Hepatocyte (in vitro differentiated cells): Measurements from ENCODE around the gene NUP43. TPM values are rescaled to one million over a fixed set of nuclear protein-coding genes. Genes with fewer than 3 reads are reported as not detected.

Source experiments
- DNase-seq: peaks from one replicate; pipeline ENCODE4 v3.0.0-alpha.2; 2016; ENCODE audit warnings: low spot score
- H2AFZ ChIP-seq: fragments of 200-600 bp; sonication (generic); 2 replicates; pipeline ENCODE4 v1.6.0; 2016; ENCODE audit warnings: antibody characterized with exemption, mild to moderate bottlenecking
- H3K27ac ChIP-seq: fragments of 200-600 bp; sonication (generic); 2 replicates; pipeline ENCODE4 v1.5.1; 2016; ENCODE audit warnings: mild to moderate bottlenecking
- H3K27me3 ChIP-seq: fragments of 200-600 bp; sonication (generic); 2 replicates; pipeline ENCODE4 v1.6.1; 2016
- H3K36me3 ChIP-seq: fragments of 200-600 bp; sonication (generic); replicated peaks from 2 replicates; pipeline ENCODE4 v1.5.1; 2016; ENCODE audit warnings: low read depth; ENCODE audit not compliant: insufficient read depth
- H3K4me1 ChIP-seq: fragments of 200-600 bp; sonication (generic); 2 replicates; pipeline ENCODE4 v1.5.1; 2016; ENCODE audit warnings: mild to moderate bottlenecking, moderate library complexity; ENCODE audit not compliant: insufficient read depth
- H3K4me2 ChIP-seq: fragments of 200-600 bp; sonication (generic); 2 replicates; pipeline ENCODE4 v1.6.0; 2016
- H3K4me3 ChIP-seq: fragments of 200-600 bp; sonication (generic); 2 replicates; pipeline ENCODE4 v1.5.1; 2016; ENCODE audit warnings: mild to moderate bottlenecking
- H3K79me2 ChIP-seq: fragments of 200-600 bp; sonication (generic); 2 replicates; pipeline ENCODE4 v1.6.0; 2017; ENCODE audit warnings: mild to moderate bottlenecking
- H3K9me2 ChIP-seq: fragments of 200-600 bp; sonication (generic); replicated peaks from 2 replicates; pipeline ENCODE4 v1.6.0; 2017; ENCODE audit warnings: mild to moderate bottlenecking; ENCODE audit not compliant: insufficient read depth
- H3K9me3 ChIP-seq: fragments of 200-600 bp; sonication (generic); 2 replicates; pipeline ENCODE4 v1.5.1; 2016; ENCODE audit warnings: low read depth, mild to moderate bottlenecking
- H4K20me1 ChIP-seq: fragments of 200-600 bp; sonication (generic); 2 replicates; pipeline ENCODE4 v1.6.0; 2016; ENCODE audit warnings: mild to moderate bottlenecking; ENCODE audit not compliant: insufficient read depth, poor library complexity, severe bottlenecking
- EZH2 ChIP-seq: fragments of 200-600 bp; sonication (generic); IDR thresholded peaks from 2 replicates; pipeline ENCODE4 v1.6.1; 2016; ENCODE audit warnings: antibody characterized with exemption, mild to moderate bottlenecking, borderline replicate concordance
- EZH2phosphoT487 ChIP-seq: fragments of 200-600 bp; sonication (generic); IDR thresholded peaks from one replicate; pipeline ENCODE4 v1.6.1; 2018; ENCODE audit warnings: antibody characterized with exemption, mild to moderate bottlenecking, low read depth, moderate library complexity; ENCODE audit not compliant: unreplicated experiment, severe bottlenecking
- WGBS: methylation state at CpG from one replicate; pipeline ENCODE4 v1.1.6; 2016; ENCODE audit warnings: low lambda C conversion rate; ENCODE audit errors: missing lambda C conversion rate; 5-methylcytosine and 5-hydroxymethylcytosine counted together
- polyA plus RNA-seq: library from polyadenylated mRNA; unstranded; fragments of >200 nt; fragmentation: Nextera tagmentation; extraction: Ambion mirVana; gene quantifications from 2 replicates; pipeline ENCODE4 v1.2.1, GENCODE V29; 2016
- total RNA-seq: library from RNA; depleted of rRNA; stranded (reverse); fragments of >200 nt; gene quantifications from 2 replicates; pipeline ENCODE4 v1.2.3, GENCODE V29; 2014
- TF ChIP-seq, protein P1 (sequence below): fragments of 200-600 bp; sonication (generic); IDR thresholded peaks from 2 replicates; pipeline ENCODE4 v1.5.1; 2016; ENCODE audit warnings: antibody characterized with exemption, mild to moderate bottlenecking; ENCODE audit not compliant: poor library complexity

Gene NUP43
- total and polyA plus RNA-seq, 2 experiments from 2014 or later = 9.8 to 37.2 TPM

DNA sequence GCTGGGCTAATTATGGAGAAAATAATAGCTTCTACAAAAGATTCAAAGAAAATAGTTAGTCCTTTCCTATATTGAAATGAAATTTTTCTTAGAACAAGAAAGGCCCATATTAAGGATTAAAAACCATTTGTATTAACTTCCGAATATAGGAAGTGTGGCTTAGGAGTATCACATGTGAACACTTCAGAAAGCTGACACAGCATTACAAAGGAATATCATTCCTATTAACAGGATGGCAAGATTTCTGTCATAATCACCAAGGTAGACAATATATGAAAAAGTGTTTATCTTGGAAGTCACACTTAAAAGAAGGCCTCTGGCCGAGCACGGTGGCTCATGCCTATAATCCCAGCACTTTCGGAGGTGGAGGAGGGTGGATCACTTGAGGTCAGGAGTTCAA lies 23.1 kb downstream of the NUP43 start:
- Histone ChIP-seq H4K20me1 (no peaks in the 10 kb centered on the region), H3K4me2 (no peak overlapping the region), H3K9me2 (no peaks in the 10 kb centered on the region), H3K36me3 (no peaks in the 10 kb centered on the region), H3K4me1 (no peaks in the 10 kb centered on the region), H3K27ac (peak overlapping the region; percentile 33), H3K79me2 (peaks cover 11% of the 10 kb centered on the region), H3K9me3 (no peaks in the 10 kb centered on the region), H3K4me3 (no peak overlapping the region), H2AFZ (no peak overlapping the region), H3K27me3 (no peaks in the 10 kb centered on the region)
- no peak for DNase-seq
- no peak for TF ChIP-seq EZH2
- no peak for TF ChIP-seq EZH2phosphoT487
- TF ChIP-seq, protein P1, sequence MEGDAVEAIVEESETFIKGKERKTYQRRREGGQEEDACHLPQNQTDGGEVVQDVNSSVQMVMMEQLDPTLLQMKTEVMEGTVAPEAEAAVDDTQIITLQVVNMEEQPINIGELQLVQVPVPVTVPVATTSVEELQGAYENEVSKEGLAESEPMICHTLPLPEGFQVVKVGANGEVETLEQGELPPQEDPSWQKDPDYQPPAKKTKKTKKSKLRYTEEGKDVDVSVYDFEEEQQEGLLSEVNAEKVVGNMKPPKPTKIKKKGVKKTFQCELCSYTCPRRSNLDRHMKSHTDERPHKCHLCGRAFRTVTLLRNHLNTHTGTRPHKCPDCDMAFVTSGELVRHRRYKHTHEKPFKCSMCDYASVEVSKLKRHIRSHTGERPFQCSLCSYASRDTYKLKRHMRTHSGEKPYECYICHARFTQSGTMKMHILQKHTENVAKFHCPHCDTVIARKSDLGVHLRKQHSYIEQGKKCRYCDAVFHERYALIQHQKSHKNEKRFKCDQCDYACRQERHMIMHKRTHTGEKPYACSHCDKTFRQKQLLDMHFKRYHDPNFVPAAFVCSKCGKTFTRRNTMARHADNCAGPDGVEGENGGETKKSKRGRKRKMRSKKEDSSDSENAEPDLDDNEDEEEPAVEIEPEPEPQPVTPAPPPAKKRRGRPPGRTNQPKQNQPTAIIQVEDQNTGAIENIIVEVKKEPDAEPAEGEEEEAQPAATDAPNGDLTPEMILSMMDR = no peak
- WGBS = 91% methylated on average over 4 of the region's 4 CpGs

DNA sequence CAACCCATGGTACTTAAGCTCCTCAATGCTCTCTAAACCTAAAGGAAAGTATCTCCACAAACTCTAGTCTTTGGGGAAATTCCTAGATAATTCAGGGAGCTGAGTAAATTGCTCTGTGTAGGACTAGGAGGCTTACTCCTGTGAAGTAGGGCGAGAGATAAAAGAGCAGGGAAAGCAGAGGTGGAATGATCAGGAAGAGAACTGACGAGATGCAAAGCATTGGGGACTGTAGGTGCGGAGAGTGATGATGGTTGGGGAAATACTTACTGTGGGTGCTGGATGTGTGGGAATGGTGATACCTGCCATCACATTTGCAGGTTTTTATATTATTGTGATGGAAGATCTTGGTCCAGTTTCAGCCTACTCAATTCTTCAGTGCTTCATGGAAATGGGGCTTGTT lies 26.8 kb downstream of the NUP43 start:
- Histone ChIP-seq H4K20me1 (peaks cover 16% of the 10 kb centered on the region), H3K79me2 (peaks cover 40% of the 10 kb centered on the region), H3K4me2 (no peak overlapping the region), H2AFZ (no peak overlapping the region), H3K9me2 (no peaks in the 10 kb centered on the region), H3K27ac (no peak overlapping the region), H3K36me3 (no peaks in the 10 kb centered on the region), H3K4me1 (peaks cover 13% of the 10 kb centered on the region), H3K27me3 (no peaks in the 10 kb centered on the region), H3K9me3 (no peaks in the 10 kb centered on the region), H3K4me3 (no peak overlapping the region)
- 95% methylated on average over 3 of the region's 3 CpGs for WGBS
- no peak for TF ChIP-seq EZH2
- TF ChIP-seq EZH2phosphoT487 = no peak
- TF ChIP-seq, protein P1 = no peak
- no peak for DNase-seq

DNA sequence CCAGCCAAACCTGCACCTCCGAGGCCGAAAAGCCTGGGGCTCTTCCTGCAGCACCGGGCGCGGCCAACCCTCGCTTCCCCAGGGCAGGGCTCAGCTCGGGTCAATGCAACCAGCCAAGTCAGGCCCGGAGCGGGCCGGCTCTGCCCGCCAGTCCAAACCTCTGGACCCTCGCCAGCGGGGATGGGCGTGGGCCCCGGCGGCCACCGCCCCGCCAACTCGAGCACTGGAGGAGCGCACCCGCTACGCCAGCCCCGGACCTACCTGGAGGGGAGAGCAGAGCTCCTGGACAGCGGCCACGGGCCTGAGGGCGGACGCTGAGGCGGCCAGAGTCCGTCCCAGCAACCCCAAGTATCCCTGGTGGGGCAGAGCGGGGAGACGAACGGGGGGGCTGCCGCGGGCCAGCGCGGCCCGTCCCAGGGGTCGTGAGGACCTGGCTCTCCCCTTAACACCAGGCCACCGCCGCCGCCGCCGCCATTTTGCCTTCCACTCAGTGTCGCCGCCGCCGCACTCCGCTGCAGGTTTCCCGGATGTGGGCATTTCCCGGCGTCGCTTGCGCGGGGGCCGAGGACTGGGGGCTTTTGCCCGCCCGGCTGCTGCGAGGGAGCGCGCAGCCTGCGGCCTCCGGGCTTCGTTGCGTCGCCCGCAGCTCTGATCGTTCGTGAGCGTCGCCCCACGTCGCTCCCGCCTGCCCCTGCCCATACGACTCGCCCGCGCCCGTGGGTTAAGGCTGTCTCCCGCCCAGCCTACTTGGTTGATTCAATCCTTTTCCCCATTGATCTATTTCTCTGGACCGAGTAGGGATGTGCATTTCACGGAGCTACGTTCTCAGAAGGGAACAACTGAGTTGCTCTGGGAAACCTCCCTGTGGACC lies 28.5 kb downstream of the NUP43 start, which contains the start of gene LATS1:
Gene LATS1, minus strand, starts transcription at position 514 of the 871 bp plus-strand sequence. CDS start 15,975 bp downstream, outside the sequence.
- peaks cover 57% of the 10 kb centered on the region for H3K79me2 ChIP-seq

More for the DNA sequence above, 28.5 kb downstream of the NUP43 start, which contains the start of gene LATS1:
- H3K27me3 ChIP-seq = no peaks in the 10 kb centered on the region
- no peaks in the 10 kb centered on the region for H3K36me3 ChIP-seq
- no peaks in the 10 kb centered on the region for H3K9me2 ChIP-seq
- peaks cover 13% of the 10 kb centered on the region for H3K4me1 ChIP-seq
- peak; percentile 92 for DNase-seq
- H3K4me2 ChIP-seq = peak within 1 kb of the TSS; percentile 84
- no peaks in the 10 kb centered on the region for H3K9me3 ChIP-seq
- peak within 1 kb of the TSS; percentile 79 for H3K4me3 ChIP-seq
- WGBS = under 1% methylated on average over 57 of the region's 82 CpGs
- H3K27ac ChIP-seq = peak within 1 kb of the TSS; percentile 100
- peaks cover 31% of the 10 kb centered on the region for H4K20me1 ChIP-seq
- H2AFZ ChIP-seq = peak within 1 kb of the TSS; percentile 82
- TF ChIP-seq, protein P1 = no peak
- no peak for TF ChIP-seq EZH2
- no peak for TF ChIP-seq EZH2phosphoT487
